ENCODE results near the gene CFAP157. TPM values are rescaled to one million over a fixed set of nuclear protein-coding genes. Genes with fewer than 3 reads are reported as not detected.
A peak's percentile ranks its signal among the peaks of the same experiment; 100 is the strongest.

The CFAP157 gene
- total and polyA plus RNA-seq, 8 donors, result 0.14 to 7.6 (median 0.19) TPM; not detected in 3

GRCh38 chr9:127746959-127747569 lies 40.3 kb downstream of the CFAP157 start:
- 61 to 75% (median 64%) methylated on average over 13 to 15 of the region's 15 CpGs for WGBS, 5 donors
- peaks cover 0 to 11% (median 6%) of the 10 kb centered on the region in 4 donors for H3K4me1 ChIP-seq
- H3K36me3 ChIP-seq, result peaks cover 4 to 71% (median 44%) of the 10 kb centered on the region in 4 donors
- DNase-seq, result no peak
- no peak overlapping the region for H3K4me3 ChIP-seq
- intact Hi-C loops (cut with DNase I; ENCODE audit: low total_unique reads), result no loop called here
- TF ChIP-seq CTCF (IDR thresholded peaks at IDR 0.05) (no peak), EP300 (IDR thresholded peaks at IDR 0.05) (no peak), POLR2A (IDR thresholded peaks at IDR 0.05) (no peak), POLR2AphosphoS5 (IDR thresholded peaks at IDR 0.05) (no peak)
- H3K27ac ChIP-seq, result no peak overlapping the region
- H3K9me3 ChIP-seq, result no peaks in the 10 kb centered on the region
- H3K27me3 ChIP-seq, result peaks cover 0 to 56% (median 4%) of the 10 kb centered on the region in 3 donors

GRCh38 chr9:127749090-127749787 lies 42.5 kb downstream of the CFAP157 start:
- Histone ChIP-seq H3K4me3 (no peak overlapping the region), H3K36me3 (peaks cover 4 to 62% (median 39%) of the 10 kb centered on the region in 4 donors), H3K9me3 (no peaks in the 10 kb centered on the region), H3K27ac (no peak overlapping the region), H3K4me1 (peaks cover 0 to 4% (median 2%) of the 10 kb centered on the region in 4 donors), H3K27me3 (peaks cover 0 to 64% (median 8%) of the 10 kb centered on the region in 3 donors)
- intact Hi-C loops (cut with DNase I; ENCODE audit: low total_unique reads), result no loop called here
- TF ChIP-seq EP300 (IDR thresholded peaks at IDR 0.05), result no peak
- no peak for TF ChIP-seq CTCF (IDR thresholded peaks at IDR 0.05)
- no peak for TF ChIP-seq POLR2AphosphoS5 (IDR thresholded peaks at IDR 0.05)
- TF ChIP-seq POLR2A (IDR thresholded peaks at IDR 0.05), result no peak
- DNase-seq, result no peak
- WGBS, 5 donors, result 90 to 96% (median 92%) methylated on average over 21 to 26 of the region's 26 CpGs

GRCh38 chr9:127751269-127752054 lies 44.7 kb downstream of the CFAP157 start:
- 25 to 48% (median 28%) methylated on average over 9 to 10 of the region's 10 CpGs for WGBS, 5 donors
- Histone ChIP-seq H3K27ac (no peak overlapping the region), H3K4me3 (no peak overlapping the region), H3K9me3 (no peaks in the 10 kb centered on the region), H3K4me1 (peaks cover 10 to 17% (median 15%) of the 10 kb centered on the region in 4 donors), H3K36me3 (peaks cover 4 to 49% (median 30%) of the 10 kb centered on the region in 4 donors), H3K27me3 (peaks cover 8 to 81% (median 20%) of the 10 kb centered on the region in 3 donors)
- peak in 1 of 2 donors; percentile 66 for DNase-seq
- TF ChIP-seq CTCF (IDR thresholded peaks at IDR 0.05), result no peak
- no peak for TF ChIP-seq POLR2AphosphoS5 (IDR thresholded peaks at IDR 0.05)
- TF ChIP-seq POLR2A (IDR thresholded peaks at IDR 0.05), result no peak
- no peak for TF ChIP-seq EP300 (IDR thresholded peaks at IDR 0.05)
- intact Hi-C loops (cut with DNase I; ENCODE audit: low total_unique reads), result no loop called here

GRCh38 chr9:127753148-127753547 lies 46.4 kb downstream of the CFAP157 start:
- Histone ChIP-seq H3K9me3 (no peaks in the 10 kb centered on the region), H3K27me3 (peaks cover 8 to 81% (median 20%) of the 10 kb centered on the region in 3 donors), H3K4me3 (no peak overlapping the region), H3K36me3 (peaks cover 4 to 34% (median 23%) of the 10 kb centered on the region in 4 donors), H3K27ac (no peak overlapping the region), H3K4me1 (peaks cover 10 to 20% (median 15%) of the 10 kb centered on the region in 4 donors)
- TF ChIP-seq POLR2A (IDR thresholded peaks at IDR 0.05), result no peak
- no peak for TF ChIP-seq POLR2AphosphoS5 (IDR thresholded peaks at IDR 0.05)
- TF ChIP-seq EP300 (IDR thresholded peaks at IDR 0.05), result no peak
- no peak for TF ChIP-seq CTCF (IDR thresholded peaks at IDR 0.05)
- intact Hi-C loops (cut with DNase I; ENCODE audit: low total_unique reads), result no loop called here
- 63 to 78% (median 65%) methylated on average over 8 of the region's 8 CpGs for WGBS, 5 donors
- DNase-seq, result no peak

Data from stomach (tissue), 9 donors.